Kidney capillary endothelial cell (primary cell): Measurements from ENCODE around the gene CA4.
"Not testable (repeated sequence)": the region's sequence is repeated elsewhere in the genome, so short reads cannot be mapped to it uniquely, and the experiment has no call there.

ENCODE experiments used
- DNase-seq: peaks from one replicate; pipeline ENCODE4 v3.0.0-alpha.2; 2018; ENCODE audit warnings: low spot score

Gene CA4

GRCh38 chr17:60149691-60150582 lies at the start of gene CA4:
Gene CA4 (plus strand): TSS chr17:60149973. CDS start chr17:60150035, 62 bp downstream.
- DNase-seq, result no peak

GRCh38 chr17:60100577-60100976 lies 49.2 kb upstream of the CA4 start:
- not testable (repeated sequence) for DNase-seq

GRCh38 chr17:60102015-60102631 lies 47.6 kb upstream of the CA4 start:
- not testable (repeated sequence) for DNase-seq

GRCh38 chr17:60102632-60103096 lies 47.1 kb upstream of the CA4 start:
- peak; percentile 32 for DNase-seq

GRCh38 chr17:60103957-60104356 lies 45.8 kb upstream of the CA4 start:
- no peak for DNase-seq

GRCh38 chr17:60106340-60107059 lies 43.3 kb upstream of the CA4 start:
- DNase-seq, result peak; percentile 44

- DNase-seq, result no peak
These were observed 42.1 kb upstream of the CA4 start for GRCh38 chr17:60107526-60108257.

GRCh38 chr17:60108309-60108708 lies 41.5 kb upstream of the CA4 start:
- DNase-seq, result not testable (repeated sequence)

- DNase-seq, result no peak
These were observed 41.1 kb upstream of the CA4 start for GRCh38 chr17:60108712-60109111.

GRCh38 chr17:60109161-60109560 lies 40.6 kb upstream of the CA4 start:
- no peak for DNase-seq

GRCh38 chr17:60110586-60110985 lies 39.2 kb upstream of the CA4 start:
- no peak for DNase-seq

- DNase-seq, result not testable (repeated sequence)
These were observed 38.1 kb upstream of the CA4 start for GRCh38 chr17:60111661-60112060.

- not testable (repeated sequence) for DNase-seq
These were observed 34.4 kb upstream of the CA4 start for GRCh38 chr17:60115364-60115763.

GRCh38 chr17:60116196-60116595 lies 33.6 kb upstream of the CA4 start:
- not testable (repeated sequence) for DNase-seq

GRCh38 chr17:60119162-60119561 lies 30.6 kb upstream of the CA4 start:
- not testable (repeated sequence) for DNase-seq

- not testable (repeated sequence) for DNase-seq
These were observed 29.7 kb upstream of the CA4 start for GRCh38 chr17:60119807-60120748.

GRCh38 chr17:60127068-60128064 lies 22.4 kb upstream of the CA4 start:
- DNase-seq, result no peak

- no peak for DNase-seq
These were observed 21.5 kb upstream of the CA4 start for GRCh38 chr17:60128171-60128859.

GRCh38 chr17:60129164-60129563 lies 20.6 kb upstream of the CA4 start:
- DNase-seq, result no peak
